Panc1 (cell line): ENCODE results near the gene EOMES. TPM values are rescaled to one million over a fixed set of nuclear protein-coding genes. Genes with fewer than 3 reads are reported as not detected.

Experiments
- ATAC-seq: fragments of 200-7000 bp; cut with Tn5 transposase; 2 replicates; pipeline ENCODE4 v1.9.1; 2020; ENCODE audit warnings: mild to moderate bottlenecking, moderate library complexity
- BruUV-seq: library from RNA; stranded (reverse); fragments of 400-500 nt; replicated peaks from 2 replicates; lab custom pipeline; 2021; lab: Mats Ljungman, UMichigan
- CTCF ChIA-PET: fragments of 300-600 bp; sonication (Branson Sonifier 250); formaldehyde crosslinking; loops from one replicate; lab custom pipeline; 2022; ENCODE audit warnings: antibody characterized with exemption; lab: Charles Lee
- POLR2A ChIA-PET: fragments of 300-600 bp; sonication (Branson Sonifier 250); formaldehyde crosslinking; loops from one replicate; lab custom pipeline; 2022; ENCODE audit warnings: antibody characterized with exemption; lab: Charles Lee
- DNase-seq: peaks from one replicate; pipeline ENCODE4 v3.0.0-alpha.2; 2010; ENCODE audit warnings: low read depth, low spot score
- H3K27ac ChIP-seq: 2 replicates; pipeline ENCODE4 v1.5.1; 2011; ENCODE audit warnings: mild to moderate bottlenecking, low read length, inconsistent platforms
- H3K27me3 ChIP-seq: fragments of 200-500 bp; sonication (Bioruptor generic); 2 replicates; pipeline ENCODE4 v1.6.0; 2014; ENCODE audit warnings: low read length, inconsistent platforms; ENCODE audit not compliant: control insufficient read depth, insufficient read depth
- H3K36me3 ChIP-seq: fragments of 200-500 bp; sonication (Bioruptor generic); 2 replicates; pipeline ENCODE4 v1.5.1; 2014; ENCODE audit warnings: inconsistent platforms, mild to moderate bottlenecking, low read length, moderate library complexity; ENCODE audit not compliant: control insufficient read depth, insufficient read depth
- H3K4me1 ChIP-seq: 2 replicates; pipeline ENCODE4 v1.5.1; 2011; ENCODE audit warnings: inconsistent platforms, mild to moderate bottlenecking, low read length, moderate library complexity; ENCODE audit not compliant: control insufficient read depth, insufficient read depth
- H3K4me3 ChIP-seq, 2 experiments: 2 replicates each; pipeline ENCODE4 v1.5.1; 2011 to 2012; ENCODE audit warnings: low read depth in 2 of 2, low read length in 2 of 2, mild to moderate bottlenecking in 2 of 2, inconsistent platforms in 1 of 2, moderate library complexity in 1 of 2
- H3K9me3 ChIP-seq: fragments of 200-500 bp; sonication (Bioruptor generic); 2 replicates; pipeline ENCODE4 v1.5.1; 2014; ENCODE audit warnings: low read depth, mild to moderate bottlenecking, inconsistent platforms, low read length, moderate library complexity; ENCODE audit not compliant: control insufficient read depth, insufficient read depth
- CTCF ChIP-seq: fragments of 450-650 bp; IDR thresholded peaks from 2 replicates; pipeline ENCODE4 v1.5.1; 2017; ENCODE audit warnings: mild to moderate bottlenecking
- POLR2AphosphoS5 ChIP-seq: IDR thresholded peaks from 2 replicates; pipeline ENCODE4 v1.6.1; 2012; ENCODE audit warnings: mild to moderate bottlenecking, low read depth, low read length, moderate library complexity
- REST ChIP-seq, 2 experiments: IDR thresholded peaks; 2 replicates each; pipeline ENCODE4 v1.6.1; 2011 to 2012; ENCODE audit warnings: low read depth in 2 of 2, control low read depth in 1 of 2, low read length in 1 of 2, mild to moderate bottlenecking in 1 of 2, moderate library complexity in 1 of 2; ENCODE audit not compliant: insufficient read depth in 1 of 2
- SIN3A ChIP-seq: IDR thresholded peaks from 2 replicates; pipeline ENCODE4 v1.6.1; 2012; ENCODE audit warnings: low read depth, mild to moderate bottlenecking, low read length, moderate library complexity, borderline replicate concordance; ENCODE audit not compliant: insufficient read depth
- TCF7L2 ChIP-seq: IDR thresholded peaks from 2 replicates; pipeline ENCODE4 v1.6.1; 2011; ENCODE audit warnings: mild to moderate bottlenecking, low read depth, low read length, inconsistent platforms
- in situ Hi-C: cut with HindIII; loops from 2 replicates; pipeline ENCODE4 v1.10.0; 2016; ENCODE audit warnings: low sequenced_read_pairs, low pct_unique_long_range_greater_than_20kb
- intact Hi-C: fragments of 100-400 bp; cut with micrococcal nuclease; formaldehyde crosslinking; loops from one replicate; pipeline ENCODE4 v1.10.0; 2022; ENCODE audit not compliant: unreplicated experiment
- total RNA-seq: library from RNA; stranded (reverse); gene quantifications from one replicate; pipeline ENCODE4 v1.2.1, GENCODE V29; 2021; ENCODE audit not compliant: unreplicated experiment

The EOMES gene
- total RNA-seq, 1 experiment from 2014 or later, result 2.5 TPM

GRCh38 chr3:27758083-27758482 is 36.0 kb upstream of the EOMES start:
- no peak overlapping the region for H3K27ac ChIP-seq
- BruUV-seq, result no TSS peak
- no peaks in the 10 kb centered on the region for H3K9me3 ChIP-seq
- POLR2A ChIA-PET, result no interaction called here
- intact Hi-C loops, result no loop called here
- in situ Hi-C loops, result no loop called here
- CTCF ChIA-PET, result no interaction called here
- DNase-seq (peak; percentile 52), ATAC-seq (no peak)
- TF ChIP-seq POLR2AphosphoS5 (no peak), CTCF (no peak), TCF7L2 (no peak), REST (IDR thresholded peaks at IDR 0.05; ENCODE audit: insufficient read depth in 1 of 2, low read depth in 2 of 2, low read length in 1 of 2) (no peak), SIN3A (no peak)
- no peaks in the 10 kb centered on the region for H3K36me3 ChIP-seq
- H3K4me3 ChIP-seq, result no peak overlapping the region
- H3K4me1 ChIP-seq, result no peaks in the 10 kb centered on the region
- no peaks in the 10 kb centered on the region for H3K27me3 ChIP-seq

- CTCF ChIA-PET, result interaction anchor here (0.6 kb wide), 1 partner anchor 45 kb away, joined by 3 read pairs; no protein-coding TSS in a partner anchor
- POLR2A ChIA-PET, result no interaction called here
Measured at GRCh38 chr3:27756877-27757276, 34.8 kb upstream of the EOMES start.

More at GRCh38 chr3:27756877-27757276, 34.8 kb upstream of the EOMES start:
- H3K4me1 ChIP-seq, result no peaks in the 10 kb centered on the region
- BruUV-seq, result no TSS peak
- TF ChIP-seq SIN3A, result no peak
- TF ChIP-seq POLR2AphosphoS5, result no peak
- TF ChIP-seq REST (IDR thresholded peaks at IDR 0.05; ENCODE audit: insufficient read depth in 1 of 2, low read depth in 2 of 2, low read length in 1 of 2), result no peak
- no peak for TF ChIP-seq TCF7L2
- no peak for TF ChIP-seq CTCF
- intact Hi-C loops, result no loop called here
- no peaks in the 10 kb centered on the region for H3K36me3 ChIP-seq
- H3K9me3 ChIP-seq, result no peaks in the 10 kb centered on the region
- H3K27me3 ChIP-seq, result no peaks in the 10 kb centered on the region
- ATAC-seq (no peak), DNase-seq (no peak)
- in situ Hi-C loops, result no loop called here
- no peak overlapping the region for H3K4me3 ChIP-seq
- H3K27ac ChIP-seq, result no peak overlapping the region
